ENCODE data around the gene CABLES1.
"Not testable (repeated sequence)": the region's sequence is repeated elsewhere in the genome, so short reads cannot be mapped to it uniquely, and the experiment has no call there.

Gene CABLES1

GRCh38 chr18:23241833-23242496, 106.7 kb downstream of the CABLES1 start:
- not testable (repeated sequence) for DNase-seq (ENCODE audit: low spot score)

GRCh38 chr18:23243178-23243577, 107.9 kb downstream of the CABLES1 start:
- DNase-seq (ENCODE audit: low spot score), result no peak

- DNase-seq (ENCODE audit: low spot score), result no peak
Observed at GRCh38 chr18:23243816-23244215, 108.5 kb downstream of the CABLES1 start.

GRCh38 chr18:23244401-23244800, 109.1 kb downstream of the CABLES1 start:
- no peak for DNase-seq (ENCODE audit: low spot score)

- no peak for DNase-seq (ENCODE audit: low spot score)
Observed at GRCh38 chr18:23245461-23245860, 110.2 kb downstream of the CABLES1 start.

- DNase-seq (ENCODE audit: low spot score), result no peak
Observed at GRCh38 chr18:23247331-23247730, 112.0 kb downstream of the CABLES1 start.

GRCh38 chr18:23247896-23248295, 112.6 kb downstream of the CABLES1 start:
- no peak for DNase-seq (ENCODE audit: low spot score)

- no peak for DNase-seq (ENCODE audit: low spot score)
Observed at GRCh38 chr18:23248826-23249225, 113.5 kb downstream of the CABLES1 start.

- DNase-seq (ENCODE audit: low spot score), result no peak
Observed at GRCh38 chr18:23249348-23249747, 114.1 kb downstream of the CABLES1 start.

- DNase-seq (ENCODE audit: low spot score), result no peak
Observed at GRCh38 chr18:23250893-23251656, 115.8 kb downstream of the CABLES1 start.

GRCh38 chr18:23253630-23254029, 118.3 kb downstream of the CABLES1 start:
- no peak for DNase-seq (ENCODE audit: low spot score)

- DNase-seq (ENCODE audit: low spot score), result no peak
Observed at GRCh38 chr18:23257137-23257536, 121.9 kb downstream of the CABLES1 start.

- DNase-seq (ENCODE audit: low spot score), result no peak
Observed at GRCh38 chr18:23257686-23258565, 122.6 kb downstream of the CABLES1 start.

GRCh38 chr18:23258566-23259469, 123.5 kb downstream of the CABLES1 start:
- DNase-seq (ENCODE audit: low spot score), result no peak

- DNase-seq (ENCODE audit: low spot score), result peak; percentile 28
Observed at GRCh38 chr18:23259701-23260681, 124.7 kb downstream of the CABLES1 start.

GRCh38 chr18:23260926-23261590, 125.8 kb downstream of the CABLES1 start:
- DNase-seq (ENCODE audit: low spot score), result no peak

GRCh38 chr18:23263551-23264235, 128.4 kb downstream of the CABLES1 start:
- no peak for DNase-seq (ENCODE audit: low spot score)

GRCh38 chr18:23265682-23266399, 130.6 kb downstream of the CABLES1 start:
- DNase-seq (ENCODE audit: low spot score), result no peak

Measured in globus pallidus (tissue), 1 donor.